PC-3 (cell line): ENCODE measurements around the gene TAPBPL.

Experiments used
- CTCF ChIP-seq: fragments of 300-600 bp; sonication (generic); conservative IDR thresholded peaks from 2 replicates; pipeline ENCODE4 v1.5.1; 2017; ENCODE audit warnings: antibody characterized with exemption, low read depth, mild to moderate bottlenecking, low read length
- EZH2 ChIP-seq: fragments of 300-600 bp; sonication (generic); IDR thresholded peaks from one replicate; pipeline ENCODE4 v1.6.1; 2017; ENCODE audit warnings: antibody characterized with exemption, mild to moderate bottlenecking, low read length; ENCODE audit not compliant: unreplicated experiment
- EZH2phosphoT487 ChIP-seq: fragments of 300-600 bp; sonication (generic); IDR thresholded peaks from 2 replicates; pipeline ENCODE4 v1.6.1; 2018; ENCODE audit warnings: mild to moderate bottlenecking, antibody characterized with exemption, low read length, borderline replicate concordance

GRCh38 chr12:6460751-6461371 lies 9.0 kb downstream of the TAPBPL start:
- TF ChIP-seq CTCF = no peak
- TF ChIP-seq EZH2phosphoT487 = no peak
- no peak for TF ChIP-seq EZH2
